GM19099 (cell line): ENCODE results near the gene MIDN.

ENCODE experiments used
- POLR2A ChIP-seq: IDR thresholded peaks from 3 replicates; pipeline ENCODE4 v1.6.1; 2011; ENCODE audit warnings: low read depth; ENCODE audit not compliant: insufficient read length; ENCODE audit errors: extremely low read depth

The MIDN gene

DNA sequence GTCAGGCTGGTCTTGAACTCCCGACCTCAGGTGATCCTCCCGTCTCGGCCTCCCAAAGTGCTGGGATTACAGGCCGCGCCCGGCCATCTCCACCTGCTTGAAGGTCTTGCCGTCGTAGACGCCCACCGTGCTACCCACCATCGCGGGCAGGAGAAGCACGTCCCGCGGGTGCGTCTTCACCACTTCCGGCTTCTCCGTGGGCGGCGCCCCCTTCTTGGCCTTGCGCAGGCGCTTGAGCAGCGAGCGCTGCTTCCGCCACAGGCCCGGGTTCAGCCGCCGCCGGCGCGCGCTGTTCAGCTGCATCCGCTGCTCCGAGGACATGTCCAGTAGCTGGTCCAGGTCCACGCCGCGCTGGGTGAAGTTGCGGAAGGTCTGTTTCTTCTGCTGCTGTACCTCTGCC, 58.9 kb downstream of the MIDN start:
- no peak for TF ChIP-seq POLR2A

DNA sequence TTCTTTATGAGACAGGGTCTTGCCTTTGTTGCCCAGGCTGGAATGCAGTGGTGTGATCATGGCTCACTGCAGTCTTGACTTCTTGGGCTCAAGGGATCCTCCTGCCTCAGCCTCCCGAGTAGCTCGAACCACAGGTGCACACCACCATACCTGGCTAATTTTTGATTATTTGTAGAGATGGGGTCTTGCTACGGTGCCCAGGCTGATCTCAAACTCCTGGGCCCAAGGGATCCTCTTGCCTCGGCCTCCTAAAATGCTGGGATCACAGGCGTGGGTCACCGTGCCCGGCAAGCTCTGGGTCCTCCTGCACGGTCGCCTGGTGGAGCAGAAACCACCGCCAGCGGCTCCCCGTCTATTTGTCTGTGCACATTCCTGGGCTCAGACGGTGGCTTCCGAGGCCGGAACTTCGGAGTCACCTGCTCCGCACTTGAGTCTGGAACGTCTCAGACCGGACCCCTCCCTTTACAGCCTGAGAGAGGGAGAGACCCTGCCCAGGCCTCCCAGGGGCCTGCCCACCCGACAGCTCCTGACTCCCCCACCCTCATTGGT, 59.4 kb downstream of the MIDN start:
- no peak for TF ChIP-seq POLR2A

DNA sequence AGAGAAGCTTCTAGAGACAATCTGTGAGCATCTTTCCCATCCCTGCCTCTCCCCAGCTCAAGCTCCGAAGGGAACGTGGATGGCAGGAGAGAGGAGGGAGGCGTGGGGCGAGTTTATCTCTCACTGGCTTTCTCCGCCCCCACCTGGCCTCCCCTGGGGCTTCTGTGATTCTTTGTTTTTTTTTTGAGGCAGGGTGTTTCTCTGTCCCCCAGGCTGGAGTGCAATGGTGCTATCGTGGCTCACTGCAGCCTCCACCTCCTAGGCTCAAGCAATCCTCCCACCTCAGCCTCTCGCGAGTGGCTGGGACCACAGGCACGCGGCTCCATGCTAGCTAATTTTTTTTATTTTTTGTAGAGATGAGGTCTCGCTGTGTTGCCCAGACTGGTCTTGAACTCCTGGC, 60.3 kb downstream of the MIDN start:
- no peak for TF ChIP-seq POLR2A
